GM19468 (cell line): ENCODE data around the gene MUSK.

Experiments used
- ATAC-seq: cut with Tn5 transposase; IDR thresholded peaks from one replicate; pipeline ENCODE4 v1.9.1; 2021; ENCODE audit warnings: mild to moderate bottlenecking, moderate library complexity, moderate number of reproducible peaks; ENCODE audit not compliant: unreplicated experiment; ENCODE audit errors: extremely low read depth

The MUSK gene

GRCh38 chr9:110668570-110669167 lies at the start of gene MUSK:
Gene MUSK, plus strand, starts transcription at chr9:110668791. Its CDS starts 114 bp downstream, at chr9:110668905.
- no peak for ATAC-seq

GRCh38 chr9:110619831-110620230 lies 48.8 kb upstream of the MUSK start:
- no peak for ATAC-seq

- no peak for ATAC-seq
Measured at GRCh38 chr9:110620726-110621125, 47.9 kb upstream of the MUSK start.

- ATAC-seq: no peak
Measured at GRCh38 chr9:110622368-110622767, 46.2 kb upstream of the MUSK start.

GRCh38 chr9:110623462-110624025 lies 45.0 kb upstream of the MUSK start:
- ATAC-seq: no peak

- ATAC-seq: peak; percentile 94
Measured at GRCh38 chr9:110626101-110626829, 42.3 kb upstream of the MUSK start.

GRCh38 chr9:110635589-110635988 lies 33.0 kb upstream of the MUSK start:
- ATAC-seq: no peak

GRCh38 chr9:110638381-110638954 lies 30.1 kb upstream of the MUSK start:
- no peak for ATAC-seq

- no peak for ATAC-seq
Measured at GRCh38 chr9:110640736-110641135, 27.9 kb upstream of the MUSK start.

- no peak for ATAC-seq
Measured at GRCh38 chr9:110641293-110641692, 27.3 kb upstream of the MUSK start.

- no peak for ATAC-seq
Measured at GRCh38 chr9:110648696-110649095, 19.9 kb upstream of the MUSK start.

GRCh38 chr9:110650261-110650660 lies 18.3 kb upstream of the MUSK start:
- no peak for ATAC-seq

GRCh38 chr9:110650991-110651411 lies 17.6 kb upstream of the MUSK start:
- no peak for ATAC-seq

- ATAC-seq: no peak
Measured at GRCh38 chr9:110655754-110656641, 12.6 kb upstream of the MUSK start.

GRCh38 chr9:110659891-110660541 lies 8.6 kb upstream of the MUSK start:
- ATAC-seq: no peak

- no peak for ATAC-seq
Measured at GRCh38 chr9:110669433-110669832, 842 bp downstream of the MUSK start.

GRCh38 chr9:110671849-110672248 lies 3.3 kb downstream of the MUSK start:
- no peak for ATAC-seq

GRCh38 chr9:110672873-110673510 lies 4.4 kb downstream of the MUSK start:
- no peak for ATAC-seq

GRCh38 chr9:110687497-110687896 lies 18.9 kb downstream of the MUSK start:
- no peak for ATAC-seq
